GM23248 (cell line): ENCODE data around the gene SIAH2. TPM values are rescaled to one million over a fixed set of nuclear protein-coding genes. Genes with fewer than 3 reads are reported as not detected.
A peak's percentile ranks its signal among the peaks of the same experiment; 100 is the strongest.

Source experiments
- DNase-seq: peaks from one replicate; pipeline ENCODE4 v3.0.0-alpha.2; 2015
- H2AFZ ChIP-seq: fragments of 200-600 bp; sonication (generic); 2 replicates; pipeline ENCODE4 v1.6.1; 2016; ENCODE audit warnings: antibody characterized with exemption
- H3F3A ChIP-seq: fragments of 200-600 bp; sonication (generic); 2 replicates; pipeline ENCODE4 v1.6.1; 2016; ENCODE audit warnings: mild to moderate bottlenecking, antibody characterized with exemption, mixed run types; ENCODE audit not compliant: insufficient read depth
- H3K27ac ChIP-seq: fragments of 200-600 bp; sonication (generic); 2 replicates; pipeline ENCODE4 v1.5.1; 2016; ENCODE audit warnings: mild to moderate bottlenecking
- H3K27me3 ChIP-seq: fragments of 200-600 bp; sonication (generic); replicated peaks from 2 replicates; pipeline ENCODE4 v1.6.1; 2016; ENCODE audit warnings: mild to moderate bottlenecking; ENCODE audit not compliant: insufficient read depth
- H3K36me3 ChIP-seq: fragments of 200-600 bp; sonication (generic); 2 replicates; pipeline ENCODE4 v1.6.1; 2016; ENCODE audit warnings: low read depth, mild to moderate bottlenecking
- H3K4me1 ChIP-seq: fragments of 200-600 bp; sonication (generic); 2 replicates; pipeline ENCODE4 v1.6.1; 2016; ENCODE audit warnings: mild to moderate bottlenecking; ENCODE audit not compliant: insufficient read depth
- H3K4me2 ChIP-seq: fragments of 200-600 bp; sonication (generic); one replicate; pipeline ENCODE4 v1.6.1; 2016; ENCODE audit warnings: mild to moderate bottlenecking; ENCODE audit not compliant: unreplicated experiment
- H3K4me3 ChIP-seq: fragments of 200-600 bp; sonication (generic); 2 replicates; pipeline ENCODE4 v1.5.1; 2016; ENCODE audit warnings: mild to moderate bottlenecking
- H3K79me2 ChIP-seq: fragments of 200-600 bp; sonication (generic); 2 replicates; pipeline ENCODE4 v1.6.1; 2016; ENCODE audit warnings: mild to moderate bottlenecking; ENCODE audit not compliant: insufficient read depth
- H3K9ac ChIP-seq: fragments of 200-600 bp; sonication (generic); 2 replicates; pipeline ENCODE4 v1.6.1; 2016; ENCODE audit warnings: mild to moderate bottlenecking
- H3K9me2 ChIP-seq: fragments of 200-600 bp; sonication (generic); 2 replicates; pipeline ENCODE4 v1.6.1; 2016; ENCODE audit warnings: mixed run types, mild to moderate bottlenecking, moderate library complexity; ENCODE audit not compliant: insufficient read depth
- H3K9me3 ChIP-seq: fragments of 200-600 bp; sonication (generic); one replicate; pipeline ENCODE4 v1.6.1; 2017; ENCODE audit warnings: low read depth
- H4K20me1 ChIP-seq: fragments of 200-600 bp; sonication (generic); 2 replicates; pipeline ENCODE4 v1.6.0; 2016; ENCODE audit not compliant: insufficient read depth
- EZH2 ChIP-seq: fragments of 200-600 bp; sonication (generic); IDR thresholded peaks from 2 replicates; pipeline ENCODE4 v1.6.1; 2018; ENCODE audit warnings: antibody characterized with exemption, mild to moderate bottlenecking; ENCODE audit not compliant: insufficient read depth, poor library complexity, severe bottlenecking
- EZH2phosphoT487 ChIP-seq: fragments of 200-600 bp; sonication (generic); IDR thresholded peaks from 2 replicates; pipeline ENCODE4 v1.6.1; 2018; ENCODE audit warnings: antibody characterized with exemption, moderate library complexity, mild to moderate bottlenecking, low read depth; ENCODE audit not compliant: insufficient read depth
- whole genome bisulfite sequencing, 2 experiments: methylation state at CpG; one replicate each; pipeline ENCODE4 v1.1.6; 2015 to 2017; ENCODE audit warnings: low lambda C conversion rate in 2 of 2, low coverage in 1 of 2; ENCODE audit errors: missing lambda C conversion rate in 2 of 2; 5-methylcytosine and 5-hydroxymethylcytosine counted together
- in situ Hi-C: fragments of 300-500 bp; cut with MboI; formaldehyde crosslinking; loops from 2 replicates; pipeline ENCODE4 v1.15.0; 2020
- polyA plus RNA-seq: library from polyadenylated mRNA; unstranded; fragments of >200 nt; fragmentation: Nextera tagmentation; extraction: Ambion mirVana; gene quantifications from 2 replicates; pipeline ENCODE4 v1.2.1, GENCODE V29; 2016
- total RNA-seq: library from RNA; depleted of rRNA; stranded (reverse); fragments of >200 nt; shearing (Covaris generic); gene quantifications from 2 replicates; pipeline ENCODE4 v1.2.3, GENCODE V29; 2014

The SIAH2 gene
- total and polyA plus RNA-seq, 2 experiments from 2014 or later, result 27.2 to 84.7 TPM

- in situ Hi-C loops, result no loop called here
- Histone ChIP-seq H3K9me2 (no peaks in the 10 kb centered on the region), H3K27me3 (no peaks in the 10 kb centered on the region), H3K27ac (peak overlapping the region; percentile 94), H3F3A (peaks cover 13% of the 10 kb centered on the region), H4K20me1 (no peaks in the 10 kb centered on the region; the same call in 1 of the 2 replicates), H3K36me3 (no peaks in the 10 kb centered on the region), H3K79me2 (peaks cover 29% of the 10 kb centered on the region), H3K4me3 (peak overlapping the region; percentile 87), H3K4me1 (peaks cover 11% of the 10 kb centered on the region), H2AFZ (peak overlapping the region; percentile 92), H3K9me3 (no peaks in the 10 kb centered on the region), H3K4me2 (peak overlapping the region; percentile 82), H3K9ac (peak overlapping the region; percentile 91)
- 71 to 73% methylated on average over 5 of the region's 5 CpGs for WGBS, 2 experiments
- no peak for DNase-seq
- TF ChIP-seq EZH2 (no peak), EZH2phosphoT487 (no peak)
Observed at GRCh38 chr3:150764566-150764965, 1.6 kb upstream of the SIAH2 start.

DNA sequence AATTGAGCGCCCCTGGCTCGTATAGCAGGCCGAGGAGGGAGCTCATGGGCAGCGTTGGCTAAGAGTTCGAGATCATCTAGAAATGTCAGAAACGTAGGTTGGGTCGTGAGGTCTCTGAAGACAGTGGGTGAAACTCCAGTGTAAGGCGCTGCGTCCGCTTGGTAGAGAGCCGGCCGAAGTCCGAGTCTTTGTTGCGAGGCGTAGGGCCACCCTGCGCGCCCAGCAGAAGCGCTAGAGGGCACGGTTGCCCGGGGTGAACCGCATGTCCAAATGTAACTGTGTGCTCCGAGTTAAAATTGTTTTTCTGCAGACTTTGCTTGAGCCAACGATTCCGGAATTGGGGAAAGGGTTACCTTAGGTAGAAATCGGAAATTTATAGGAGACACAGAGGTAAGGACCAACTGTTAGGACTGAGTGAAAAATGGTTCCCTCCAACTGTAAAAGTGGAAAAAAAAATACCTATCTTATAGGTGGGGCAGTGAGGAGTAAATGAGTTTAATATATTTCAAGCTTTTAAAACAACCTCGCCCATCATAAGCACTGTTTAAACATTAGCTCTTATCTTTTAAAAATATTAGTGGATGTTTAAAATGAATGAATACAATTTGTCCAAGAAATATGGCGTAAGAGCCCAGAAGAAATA lies 993 bp upstream of the SIAH2 start:
- Histone ChIP-seq H3K4me2 (peak overlapping the region; percentile 82), H2AFZ (peak overlapping the region; percentile 92), H3K9ac (peak overlapping the region; percentile 91), H3K9me3 (no peaks in the 10 kb centered on the region), H3K9me2 (no peaks in the 10 kb centered on the region), H3K79me2 (peaks cover 35% of the 10 kb centered on the region), H3K36me3 (no peaks in the 10 kb centered on the region), H3K27ac (peak overlapping the region; percentile 94), H3K4me1 (peaks cover 17% of the 10 kb centered on the region), H4K20me1 (no peaks in the 10 kb centered on the region; the same call in 1 of the 2 replicates), H3K4me3 (peak overlapping the region; percentile 87), H3F3A (peaks cover 16% of the 10 kb centered on the region), H3K27me3 (no peaks in the 10 kb centered on the region)
- peak; percentile 87 for DNase-seq
- 4 to 5% methylated on average over 27 of the region's 27 CpGs for WGBS, 2 experiments
- in situ Hi-C loops, result no loop called here
- no peak for TF ChIP-seq EZH2
- no peak for TF ChIP-seq EZH2phosphoT487

- Histone ChIP-seq H3K9me3 (no peaks in the 10 kb centered on the region), H3K9me2 (no peaks in the 10 kb centered on the region), H3K4me3 (peak overlapping the region; percentile 87), H3K36me3 (no peaks in the 10 kb centered on the region), H2AFZ (peak overlapping the region; percentile 92), H3K79me2 (peaks cover 47% of the 10 kb centered on the region), H3K4me1 (peaks cover 28% of the 10 kb centered on the region), H3K4me2 (peak overlapping the region; percentile 94), H4K20me1 (no peaks in the 10 kb centered on the region; the same call in 1 of the 2 replicates), H3K27me3 (no peaks in the 10 kb centered on the region), H3K9ac (peak overlapping the region; percentile 91), H3K27ac (peak overlapping the region; percentile 94), H3F3A (peaks cover 16% of the 10 kb centered on the region)
- TF ChIP-seq EZH2 (no peak), EZH2phosphoT487 (no peak)
- in situ Hi-C loops, result no loop called here
- no peak for DNase-seq
- 0 to 1% methylated on average over 27 to 48 of the region's 76 CpGs for WGBS, 2 experiments
Observed at GRCh38 chr3:150762662-150763121, 277 bp downstream of the SIAH2 start.

DNA sequence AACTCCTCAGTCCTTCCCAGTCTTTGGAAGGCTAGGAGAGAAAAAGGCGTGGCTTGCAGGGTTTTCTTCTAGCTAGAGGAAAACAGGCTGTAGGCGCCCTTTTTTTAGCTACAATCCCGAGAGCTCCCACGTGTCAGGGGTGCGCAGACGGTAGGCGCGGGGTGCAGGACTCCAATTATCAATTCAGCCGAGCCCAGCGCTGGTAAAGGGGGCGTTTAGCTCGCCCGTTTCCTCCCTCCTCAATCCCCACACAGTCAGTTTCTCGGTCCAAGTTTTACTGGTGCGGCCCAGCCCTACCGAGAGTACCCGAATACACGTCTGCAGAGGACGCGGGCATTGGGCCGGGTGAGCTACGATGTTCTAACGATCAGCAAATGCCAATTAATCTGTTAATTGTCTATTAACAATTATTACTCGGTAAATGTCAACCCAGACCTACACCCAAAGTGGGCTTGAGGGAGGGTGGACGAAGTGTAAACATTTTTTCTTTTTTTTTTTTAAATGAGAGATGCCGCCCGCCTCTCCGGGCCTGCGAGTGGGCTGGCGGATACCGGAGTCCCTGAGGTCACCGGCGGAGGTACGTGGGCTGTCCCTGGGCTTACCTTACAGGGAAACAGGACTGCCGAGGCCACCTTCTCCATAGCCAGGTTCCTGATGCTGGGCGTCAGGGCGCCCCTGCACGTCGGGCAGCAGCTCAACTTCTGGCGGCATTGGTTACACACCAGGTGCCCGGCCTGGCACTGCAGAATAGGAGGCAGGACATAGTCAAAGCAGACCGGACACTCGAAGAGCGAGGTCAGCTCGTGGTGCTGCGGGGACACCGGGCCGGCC lies 923 bp downstream of the SIAH2 start:
- peak; percentile 84 for DNase-seq
- Histone ChIP-seq H3K27me3 (no peaks in the 10 kb centered on the region), H3K27ac (peak overlapping the region; percentile 94), H3K4me3 (peak overlapping the region; percentile 87), H3K36me3 (no peaks in the 10 kb centered on the region), H2AFZ (peak overlapping the region; percentile 60), H3K9me3 (no peaks in the 10 kb centered on the region), H3K4me1 (peaks cover 28% of the 10 kb centered on the region), H3F3A (peaks cover 16% of the 10 kb centered on the region), H3K9ac (peak overlapping the region; percentile 91), H4K20me1 (no peaks in the 10 kb centered on the region; the same call in 1 of the 2 replicates), H3K9me2 (no peaks in the 10 kb centered on the region), H3K79me2 (peaks cover 54% of the 10 kb centered on the region), H3K4me2 (peak overlapping the region; percentile 94)
- WGBS, 2 experiments, result 1% methylated on average over 44 of the region's 48 CpGs
- in situ Hi-C loops, result no loop called here
- TF ChIP-seq EZH2 (no peak), EZH2phosphoT487 (no peak)
